Neural cell (in vitro differentiated cells): ENCODE results near the gene LNPEP.

ENCODE experiments used
- EP300 ChIP-seq: fragments of 450-650 bp; conservative IDR thresholded peaks from 2 replicates; pipeline ENCODE4 v1.6.1; 2014; ENCODE audit warnings: antibody characterized with exemption, mild to moderate bottlenecking, moderate library complexity; ENCODE audit not compliant: poor library complexity, severe bottlenecking
- POLR2AphosphoS5 ChIP-seq: IDR thresholded peaks from 2 replicates; pipeline ENCODE4 v1.6.1; 2012
- RAD21 ChIP-seq: fragments of 450-650 bp; conservative IDR thresholded peaks from 2 replicates; pipeline ENCODE4 v1.6.1; 2014; ENCODE audit warnings: antibody characterized with exemption, mild to moderate bottlenecking, moderate library complexity
- SMC3 ChIP-seq: fragments of 450-650 bp; conservative IDR thresholded peaks from 2 replicates; pipeline ENCODE4 v1.6.1; 2014; ENCODE audit warnings: antibody characterized with exemption, mild to moderate bottlenecking, moderate library complexity; ENCODE audit not compliant: poor library complexity
- TF ChIP-seq, protein P1 (sequence below): IDR thresholded peaks from 2 replicates; pipeline ENCODE4 v1.6.1; 2012; ENCODE audit warnings: borderline replicate concordance
- TF ChIP-seq, protein P2 (sequence below): fragments of 450-650 bp; IDR thresholded peaks from 2 replicates; pipeline ENCODE4 v1.5.1; 2014; ENCODE audit warnings: antibody characterized with exemption, mild to moderate bottlenecking, moderate library complexity; ENCODE audit not compliant: poor library complexity, severe bottlenecking

DNA sequence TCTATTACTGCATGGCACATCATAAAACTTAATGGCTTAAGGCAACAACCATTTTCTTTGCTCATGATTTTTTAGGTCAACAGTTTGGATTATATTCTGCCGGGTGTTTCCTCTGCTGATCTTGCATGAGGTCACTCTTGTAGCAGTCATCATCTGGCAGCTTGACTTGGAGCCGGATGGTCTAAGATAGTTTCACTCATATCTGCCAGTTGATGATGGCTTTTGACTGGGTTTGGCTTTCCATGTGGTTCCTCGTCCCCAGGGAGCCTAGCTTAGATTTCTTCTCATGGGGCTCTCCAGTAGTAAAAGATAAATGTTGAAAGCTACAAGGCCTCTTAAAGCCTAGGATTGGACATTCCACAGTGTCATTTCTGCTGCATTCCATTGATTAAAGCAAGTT lies 27.4 kb downstream of the LNPEP start:
- TF ChIP-seq, protein P1, sequence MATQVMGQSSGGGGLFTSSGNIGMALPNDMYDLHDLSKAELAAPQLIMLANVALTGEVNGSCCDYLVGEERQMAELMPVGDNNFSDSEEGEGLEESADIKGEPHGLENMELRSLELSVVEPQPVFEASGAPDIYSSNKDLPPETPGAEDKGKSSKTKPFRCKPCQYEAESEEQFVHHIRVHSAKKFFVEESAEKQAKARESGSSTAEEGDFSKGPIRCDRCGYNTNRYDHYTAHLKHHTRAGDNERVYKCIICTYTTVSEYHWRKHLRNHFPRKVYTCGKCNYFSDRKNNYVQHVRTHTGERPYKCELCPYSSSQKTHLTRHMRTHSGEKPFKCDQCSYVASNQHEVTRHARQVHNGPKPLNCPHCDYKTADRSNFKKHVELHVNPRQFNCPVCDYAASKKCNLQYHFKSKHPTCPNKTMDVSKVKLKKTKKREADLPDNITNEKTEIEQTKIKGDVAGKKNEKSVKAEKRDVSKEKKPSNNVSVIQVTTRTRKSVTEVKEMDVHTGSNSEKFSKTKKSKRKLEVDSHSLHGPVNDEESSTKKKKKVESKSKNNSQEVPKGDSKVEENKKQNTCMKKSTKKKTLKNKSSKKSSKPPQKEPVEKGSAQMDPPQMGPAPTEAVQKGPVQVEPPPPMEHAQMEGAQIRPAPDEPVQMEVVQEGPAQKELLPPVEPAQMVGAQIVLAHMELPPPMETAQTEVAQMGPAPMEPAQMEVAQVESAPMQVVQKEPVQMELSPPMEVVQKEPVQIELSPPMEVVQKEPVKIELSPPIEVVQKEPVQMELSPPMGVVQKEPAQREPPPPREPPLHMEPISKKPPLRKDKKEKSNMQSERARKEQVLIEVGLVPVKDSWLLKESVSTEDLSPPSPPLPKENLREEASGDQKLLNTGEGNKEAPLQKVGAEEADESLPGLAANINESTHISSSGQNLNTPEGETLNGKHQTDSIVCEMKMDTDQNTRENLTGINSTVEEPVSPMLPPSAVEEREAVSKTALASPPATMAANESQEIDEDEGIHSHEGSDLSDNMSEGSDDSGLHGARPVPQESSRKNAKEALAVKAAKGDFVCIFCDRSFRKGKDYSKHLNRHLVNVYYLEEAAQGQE: no peak
- TF ChIP-seq, protein P2, sequence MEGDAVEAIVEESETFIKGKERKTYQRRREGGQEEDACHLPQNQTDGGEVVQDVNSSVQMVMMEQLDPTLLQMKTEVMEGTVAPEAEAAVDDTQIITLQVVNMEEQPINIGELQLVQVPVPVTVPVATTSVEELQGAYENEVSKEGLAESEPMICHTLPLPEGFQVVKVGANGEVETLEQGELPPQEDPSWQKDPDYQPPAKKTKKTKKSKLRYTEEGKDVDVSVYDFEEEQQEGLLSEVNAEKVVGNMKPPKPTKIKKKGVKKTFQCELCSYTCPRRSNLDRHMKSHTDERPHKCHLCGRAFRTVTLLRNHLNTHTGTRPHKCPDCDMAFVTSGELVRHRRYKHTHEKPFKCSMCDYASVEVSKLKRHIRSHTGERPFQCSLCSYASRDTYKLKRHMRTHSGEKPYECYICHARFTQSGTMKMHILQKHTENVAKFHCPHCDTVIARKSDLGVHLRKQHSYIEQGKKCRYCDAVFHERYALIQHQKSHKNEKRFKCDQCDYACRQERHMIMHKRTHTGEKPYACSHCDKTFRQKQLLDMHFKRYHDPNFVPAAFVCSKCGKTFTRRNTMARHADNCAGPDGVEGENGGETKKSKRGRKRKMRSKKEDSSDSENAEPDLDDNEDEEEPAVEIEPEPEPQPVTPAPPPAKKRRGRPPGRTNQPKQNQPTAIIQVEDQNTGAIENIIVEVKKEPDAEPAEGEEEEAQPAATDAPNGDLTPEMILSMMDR: no peak
- TF ChIP-seq SMC3 (no peak), RAD21 (no peak), EP300 (no peak), POLR2AphosphoS5 (no peak)
